Measurements from ENCODE around the gene ST8SIA4. TPM values are rescaled to one million over a fixed set of nuclear protein-coding genes. Genes with fewer than 3 reads are reported as not detected.

Gene ST8SIA4
- total and polyA plus RNA-seq, 7 donors, result 0.27 to 2.5 (median 0.77) TPM

DNA sequence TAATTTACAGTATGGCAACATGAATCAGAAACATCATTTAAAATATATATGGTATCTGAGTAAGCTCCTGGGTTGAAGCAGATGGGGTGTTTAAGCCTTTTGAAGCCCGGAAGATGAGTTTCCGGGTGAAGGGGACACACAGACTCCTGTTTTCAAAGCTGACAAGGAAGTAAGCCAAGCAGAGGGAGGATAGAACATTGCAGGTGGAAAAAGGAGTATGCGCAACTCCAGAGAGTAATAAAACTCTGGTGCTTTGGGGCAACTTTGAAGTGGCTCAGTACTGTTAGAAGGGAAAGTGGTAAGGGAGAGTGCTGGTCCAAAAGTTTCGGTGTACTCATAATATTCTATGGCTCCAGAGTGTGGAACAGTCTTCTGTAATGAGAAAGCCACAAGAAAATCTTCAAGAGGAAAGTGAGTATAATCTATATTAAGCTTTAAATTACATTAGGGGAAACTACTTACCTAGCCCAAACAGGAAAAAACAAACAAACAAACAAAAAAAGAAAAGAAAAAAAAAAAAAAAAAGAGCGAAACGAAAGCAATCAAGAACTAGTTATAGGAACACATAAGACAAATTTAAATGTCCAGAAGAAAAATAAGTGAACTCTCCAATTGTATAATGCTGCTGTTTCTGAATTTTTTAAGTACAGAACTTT is 2.3 kb upstream of the ST8SIA4 start:
- intact Hi-C loops (cut with DNase I), result no loop called here
- 78 to 88% (median 80%) methylated on average over 6 of the region's 6 CpGs for WGBS, 3 donors
- DNase-seq (no peak), ATAC-seq (no peak)
- no peak overlapping the region for H3K27ac ChIP-seq
- H3K4me1 ChIP-seq, result no peaks in the 10 kb centered on the region
- TF ChIP-seq, protein P1, sequence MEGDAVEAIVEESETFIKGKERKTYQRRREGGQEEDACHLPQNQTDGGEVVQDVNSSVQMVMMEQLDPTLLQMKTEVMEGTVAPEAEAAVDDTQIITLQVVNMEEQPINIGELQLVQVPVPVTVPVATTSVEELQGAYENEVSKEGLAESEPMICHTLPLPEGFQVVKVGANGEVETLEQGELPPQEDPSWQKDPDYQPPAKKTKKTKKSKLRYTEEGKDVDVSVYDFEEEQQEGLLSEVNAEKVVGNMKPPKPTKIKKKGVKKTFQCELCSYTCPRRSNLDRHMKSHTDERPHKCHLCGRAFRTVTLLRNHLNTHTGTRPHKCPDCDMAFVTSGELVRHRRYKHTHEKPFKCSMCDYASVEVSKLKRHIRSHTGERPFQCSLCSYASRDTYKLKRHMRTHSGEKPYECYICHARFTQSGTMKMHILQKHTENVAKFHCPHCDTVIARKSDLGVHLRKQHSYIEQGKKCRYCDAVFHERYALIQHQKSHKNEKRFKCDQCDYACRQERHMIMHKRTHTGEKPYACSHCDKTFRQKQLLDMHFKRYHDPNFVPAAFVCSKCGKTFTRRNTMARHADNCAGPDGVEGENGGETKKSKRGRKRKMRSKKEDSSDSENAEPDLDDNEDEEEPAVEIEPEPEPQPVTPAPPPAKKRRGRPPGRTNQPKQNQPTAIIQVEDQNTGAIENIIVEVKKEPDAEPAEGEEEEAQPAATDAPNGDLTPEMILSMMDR (IDR thresholded peaks at IDR 0.05), result no peak
- H3K27me3 ChIP-seq (ENCODE audit: insufficient read depth in 3 of 3, low read length in 2 of 3), result peaks cover 0 to 26% (median 0%) of the 10 kb centered on the region in 3 donors
- H3K4me3 ChIP-seq, result peak overlapping the region; percentile 66
- H3K36me3 ChIP-seq (ENCODE audit: insufficient read depth in 1 of 2, low read depth in 1 of 2), result no peaks in the 10 kb centered on the region
- no peaks in the 10 kb centered on the region for H3K9me3 ChIP-seq

DNA sequence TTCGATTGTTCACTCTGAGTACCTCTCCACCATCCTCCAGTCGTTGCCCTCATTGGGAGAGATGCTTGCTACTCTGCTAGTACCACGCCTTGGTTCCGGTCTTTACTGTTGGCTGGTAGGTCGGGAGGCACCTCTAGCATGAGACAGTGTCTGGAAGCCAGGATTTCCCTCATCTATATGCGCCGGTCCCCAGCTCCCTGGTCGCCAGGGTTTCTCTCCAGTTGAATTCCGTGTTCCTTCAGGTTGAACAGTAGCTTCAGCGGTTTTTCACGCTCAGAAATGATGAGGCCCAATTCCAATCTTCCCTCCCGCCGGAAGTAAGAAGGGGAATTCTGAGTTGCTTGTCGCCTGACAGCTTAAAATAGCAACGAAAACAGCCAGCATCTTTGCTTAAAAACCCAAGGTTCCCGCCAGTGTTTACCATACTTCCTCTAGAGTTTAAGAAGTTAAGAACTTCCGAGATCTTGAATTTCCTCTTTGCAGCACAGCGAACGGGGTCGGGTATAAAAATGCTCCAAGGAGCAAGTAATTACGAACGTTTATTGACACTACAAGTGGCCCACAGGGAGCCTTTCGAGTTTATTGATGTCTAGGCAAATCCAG is 1.3 kb upstream of the ST8SIA4 start:
- DNase-seq, result no peak
- Histone ChIP-seq H3K27me3 (ENCODE audit: insufficient read depth in 3 of 3, low read length in 2 of 3) (peaks cover 0 to 31% (median 0%) of the 10 kb centered on the region in 3 donors), H3K9me3 (no peaks in the 10 kb centered on the region), H3K36me3 (ENCODE audit: insufficient read depth in 1 of 2, low read depth in 1 of 2) (no peaks in the 10 kb centered on the region), H3K4me3 (peak overlapping the region; percentile 66), H3K27ac (no peak overlapping the region), H3K4me1 (no peaks in the 10 kb centered on the region)
- intact Hi-C loops (cut with DNase I), result no loop called here
- TF ChIP-seq, protein P1 (IDR thresholded peaks at IDR 0.05), result no peak
- WGBS, 3 donors, result 29 to 34% (median 33%) methylated on average over 23 of the region's 23 CpGs
- no peak for ATAC-seq

DNA sequence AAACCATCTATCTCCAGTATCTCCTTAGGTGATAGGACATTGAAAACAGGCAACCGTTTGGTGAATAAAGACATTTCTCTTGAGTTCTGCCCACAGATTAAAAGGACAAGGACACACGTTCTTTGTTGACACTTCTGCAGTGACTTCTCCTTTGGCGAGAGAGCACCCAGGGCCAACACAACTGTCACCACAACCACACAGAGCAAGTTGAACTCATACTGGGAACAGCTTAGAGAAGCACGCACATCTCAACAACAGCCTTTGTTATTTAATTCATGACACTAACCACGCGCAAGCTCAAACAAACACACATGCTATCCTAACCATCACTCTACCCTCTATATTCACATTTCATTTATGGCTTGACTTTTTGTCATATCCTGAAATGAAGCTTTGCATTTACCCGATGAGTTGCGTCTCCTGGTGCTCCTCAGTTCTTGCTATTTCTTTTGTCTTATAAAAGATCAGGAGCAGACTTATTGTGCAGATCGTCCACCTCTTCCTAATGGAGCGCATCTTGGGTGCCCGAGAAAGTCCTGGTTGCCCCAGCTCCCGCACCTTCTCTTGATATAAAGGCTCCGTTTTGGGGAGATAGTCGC is 543 bp downstream of the ST8SIA4 start:
- intact Hi-C loops (cut with DNase I), result no loop called here
- H3K27ac ChIP-seq, result peak overlapping the region; percentile 68
- ATAC-seq (no peak), DNase-seq (no peak)
- no peaks in the 10 kb centered on the region for H3K9me3 ChIP-seq
- no peaks in the 10 kb centered on the region for H3K36me3 ChIP-seq (ENCODE audit: insufficient read depth in 1 of 2, low read depth in 1 of 2)
- H3K27me3 ChIP-seq (ENCODE audit: insufficient read depth in 3 of 3, low read length in 2 of 3), result peaks cover 0 to 31% (median 0%) of the 10 kb centered on the region in 3 donors
- H3K4me1 ChIP-seq, result no peaks in the 10 kb centered on the region
- H3K4me3 ChIP-seq, result peak overlapping the region; percentile 66
- TF ChIP-seq, protein P1 (IDR thresholded peaks at IDR 0.05), result no peak
- WGBS, 3 donors, result 2% methylated on average over 14 of the region's 14 CpGs

DNA sequence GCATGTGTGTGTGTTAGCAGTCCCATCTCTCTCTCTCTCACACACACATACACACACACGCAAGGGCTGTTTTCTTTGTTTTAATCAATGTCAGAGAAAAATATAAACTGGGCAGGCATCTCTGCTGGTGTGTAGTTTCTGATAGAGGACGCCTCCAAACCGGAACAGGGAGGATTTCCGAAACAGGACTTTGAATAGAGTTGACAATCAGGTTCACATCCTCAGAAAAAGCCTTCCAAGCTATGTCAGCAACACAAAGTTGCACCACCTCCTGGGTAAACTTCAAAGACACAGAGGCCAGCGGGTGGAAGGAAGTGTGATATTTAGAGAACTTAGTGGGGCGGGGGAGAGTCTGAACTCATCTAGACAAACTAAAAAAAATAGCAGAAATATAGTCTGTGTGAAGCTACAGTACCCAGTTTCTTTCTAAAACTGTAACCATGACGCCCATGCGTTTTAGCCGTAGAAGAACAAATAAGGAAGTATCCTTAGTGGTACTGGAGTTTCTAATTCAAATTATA is 1.2 kb downstream of the ST8SIA4 start:
- peak in 1 of 2 donors; percentile 31 for DNase-seq
- Histone ChIP-seq H3K27ac (peak overlapping the region; percentile 68), H3K9me3 (no peaks in the 10 kb centered on the region), H3K27me3 (ENCODE audit: insufficient read depth in 3 of 3, low read length in 2 of 3) (peaks cover 0 to 31% (median 0%) of the 10 kb centered on the region in 3 donors), H3K36me3 (ENCODE audit: insufficient read depth in 1 of 2, low read depth in 1 of 2) (no peaks in the 10 kb centered on the region), H3K4me1 (no peaks in the 10 kb centered on the region), H3K4me3 (peak overlapping the region; percentile 66)
- WGBS, 3 donors, result 6 to 11% (median 9%) methylated on average over 9 of the region's 9 CpGs
- TF ChIP-seq, protein P1 (IDR thresholded peaks at IDR 0.05), result no peak
- intact Hi-C loops (cut with DNase I), result no loop called here
- peak in 3 of 4 donors; percentile 42 to 58 (median 54) for ATAC-seq

All from psoas muscle (tissue), 8 donors.